GM21737 (cell line): ENCODE measurements around the gene SNX8.
"Not testable (repeated sequence)": the region's sequence is repeated elsewhere in the genome, so short reads cannot be mapped to it uniquely, and the experiment has no call there.

Source experiments
- ATAC-seq: cut with Tn5 transposase; IDR thresholded peaks from one replicate; pipeline ENCODE4 v1.9.1; 2021; ENCODE audit warnings: mild to moderate bottlenecking, moderate library complexity; ENCODE audit not compliant: unreplicated experiment

Gene SNX8

GRCh38 chr7:2314209-2314955 lies at the start of gene SNX8:
Gene SNX8, minus strand, starts transcription at chr7:2314441. Its CDS starts 20 bp downstream, at chr7:2314421.
- peak; percentile 62 for ATAC-seq

GRCh38 chr7:2362385-2363088 lies 48.3 kb upstream of the SNX8 start:
- ATAC-seq = no peak

GRCh38 chr7:2360796-2361195 lies 46.6 kb upstream of the SNX8 start:
- no peak for ATAC-seq

GRCh38 chr7:2359610-2360009 lies 45.4 kb upstream of the SNX8 start:
- ATAC-seq = no peak

GRCh38 chr7:2358968-2359527 lies 44.8 kb upstream of the SNX8 start:
- ATAC-seq = no peak

GRCh38 chr7:2357571-2357970 lies 43.3 kb upstream of the SNX8 start:
- ATAC-seq = no peak

GRCh38 chr7:2357165-2357564 lies 42.9 kb upstream of the SNX8 start:
- no peak for ATAC-seq

GRCh38 chr7:2355705-2356008 lies 41.4 kb upstream of the SNX8 start:
- ATAC-seq = no peak

GRCh38 chr7:2354939-2355704 lies 40.9 kb upstream of the SNX8 start:
- peak; percentile 13 for ATAC-seq

- ATAC-seq = peak; percentile 80
Measured at GRCh38 chr7:2354186-2354938, 40.1 kb upstream of the SNX8 start, which contains the start of gene EIF3B. Gene EIF3B, plus strand, starts transcription at chr7:2354827. Its CDS starts 95 bp downstream, at chr7:2354922.

GRCh38 chr7:2353936-2354185 lies 39.6 kb upstream of the SNX8 start:
- ATAC-seq = peak; percentile 51

- ATAC-seq = peak; percentile 1
Measured at GRCh38 chr7:2353113-2353935, 39.1 kb upstream of the SNX8 start.

- ATAC-seq = no peak
Measured at GRCh38 chr7:2350861-2351260, 36.6 kb upstream of the SNX8 start.

GRCh38 chr7:2350055-2350454 lies 35.8 kb upstream of the SNX8 start:
- no peak for ATAC-seq

- not testable (repeated sequence) for ATAC-seq
Measured at GRCh38 chr7:2347351-2348063, 33.3 kb upstream of the SNX8 start.

GRCh38 chr7:2336626-2337299 lies 22.5 kb upstream of the SNX8 start:
- ATAC-seq = no peak

- ATAC-seq = not testable (repeated sequence)
Measured at GRCh38 chr7:2332606-2333231, 18.5 kb upstream of the SNX8 start.

- ATAC-seq = no peak
Measured at GRCh38 chr7:2331707-2332106, 17.5 kb upstream of the SNX8 start.
